ENCODE measurements around the gene CASP1.
"Not testable (repeated sequence)": the region's sequence is repeated elsewhere in the genome, so short reads cannot be mapped to it uniquely, and the experiment has no call there.

The CASP1 gene
- 57.1 to 114 reads per million in 2 donors for total RNA-seq

GRCh38 chr11:105034813-105035620 lies at the start of gene CASP1:
TSS of gene CASP1 (minus strand) at chr11:105035144. CDS start at chr11:105035113, 31 bp downstream.
- DNase-seq, result no peak

DNA sequence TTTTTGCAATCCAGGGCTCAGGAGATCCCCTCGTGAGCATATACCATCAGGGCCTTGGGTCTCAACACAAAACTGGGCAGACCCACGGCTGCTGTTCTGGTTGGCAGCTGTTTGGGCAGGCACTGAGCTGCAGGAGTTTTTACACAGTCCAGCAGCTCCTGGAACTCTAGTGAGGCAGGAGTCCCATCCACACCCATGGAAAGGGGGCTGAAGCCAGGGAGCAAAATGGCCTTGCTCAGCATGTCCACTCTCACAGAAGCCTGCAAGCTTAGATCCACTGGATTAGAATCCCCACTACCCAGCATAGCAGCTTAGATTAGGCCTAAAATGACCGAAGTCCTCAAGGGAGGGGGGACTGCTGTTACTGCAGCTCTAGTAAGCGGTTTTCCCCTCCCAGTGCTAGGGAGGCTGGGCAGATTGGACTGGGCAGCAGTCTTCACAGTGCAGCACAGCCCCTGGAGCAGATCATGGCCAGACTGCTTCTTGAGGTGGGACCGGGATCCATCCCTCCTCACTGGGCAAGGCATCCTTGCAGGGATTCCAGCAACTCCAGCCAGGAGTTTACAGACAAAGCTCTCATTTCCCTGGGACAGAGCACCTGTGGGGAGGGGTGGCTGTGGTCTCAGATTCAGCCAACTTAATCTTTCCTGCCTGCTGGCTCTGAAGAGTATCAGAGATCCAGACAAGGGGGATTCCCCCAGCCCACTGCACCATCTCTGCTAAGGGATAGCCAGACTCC lies 46.6 kb upstream of the CASP1 start:
- DNase-seq, result no peak

DNA sequence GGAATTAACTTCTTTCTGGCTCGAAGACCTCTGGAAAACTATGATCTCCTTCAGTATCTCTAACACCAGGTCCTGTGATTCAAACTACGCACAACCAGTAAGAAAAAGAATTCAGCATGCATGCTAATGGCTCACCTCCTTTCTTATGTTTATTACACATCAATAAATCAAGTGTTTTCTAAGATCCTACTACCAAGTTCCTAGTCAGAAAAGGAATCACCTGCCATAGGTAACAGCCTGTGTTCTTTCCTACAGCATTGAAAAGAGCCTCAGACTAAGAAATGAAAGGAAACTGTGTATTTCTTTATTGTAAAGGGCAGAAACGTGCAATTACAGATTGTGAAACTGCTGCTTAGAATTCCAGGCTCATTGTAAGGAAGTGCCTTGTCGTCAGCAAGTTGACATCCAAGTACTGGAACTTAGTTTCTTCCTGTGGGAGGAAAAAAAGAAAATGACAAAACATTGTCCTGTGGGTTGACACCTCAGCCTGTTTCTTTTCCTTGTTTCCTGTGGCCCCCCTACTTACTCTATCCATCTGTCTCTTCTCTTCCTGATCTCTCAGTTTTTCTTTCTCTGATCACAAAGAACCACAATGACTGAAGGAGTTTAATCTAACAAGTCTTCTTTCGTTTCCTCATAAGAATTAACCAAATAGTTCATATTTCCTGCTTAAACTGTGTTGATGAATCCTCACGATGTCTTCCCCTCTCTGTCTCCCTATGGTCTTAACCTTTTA lies 45.4 kb upstream of the CASP1 start:
- DNase-seq, result not testable (repeated sequence)

DNA sequence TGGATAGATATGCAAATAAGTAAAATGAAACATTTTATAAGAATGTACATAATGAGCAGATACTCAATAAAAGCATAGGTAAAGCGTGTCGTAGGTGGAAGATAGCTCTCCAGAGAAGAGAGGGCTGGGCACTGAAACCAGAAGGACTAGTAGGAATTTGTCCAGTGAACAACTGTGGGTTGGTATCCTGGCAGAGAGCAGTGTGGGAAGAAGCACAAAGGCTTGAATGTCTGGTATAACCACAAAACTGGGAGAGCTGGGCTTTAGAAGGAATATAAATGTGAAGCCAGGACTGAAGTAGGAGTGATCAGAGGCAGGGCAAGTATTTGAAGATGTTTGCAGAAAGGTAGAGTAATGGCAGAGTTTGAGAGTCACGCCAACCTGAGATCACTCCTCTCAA lies 43.3 kb upstream of the CASP1 start:
- no peak for DNase-seq

DNA sequence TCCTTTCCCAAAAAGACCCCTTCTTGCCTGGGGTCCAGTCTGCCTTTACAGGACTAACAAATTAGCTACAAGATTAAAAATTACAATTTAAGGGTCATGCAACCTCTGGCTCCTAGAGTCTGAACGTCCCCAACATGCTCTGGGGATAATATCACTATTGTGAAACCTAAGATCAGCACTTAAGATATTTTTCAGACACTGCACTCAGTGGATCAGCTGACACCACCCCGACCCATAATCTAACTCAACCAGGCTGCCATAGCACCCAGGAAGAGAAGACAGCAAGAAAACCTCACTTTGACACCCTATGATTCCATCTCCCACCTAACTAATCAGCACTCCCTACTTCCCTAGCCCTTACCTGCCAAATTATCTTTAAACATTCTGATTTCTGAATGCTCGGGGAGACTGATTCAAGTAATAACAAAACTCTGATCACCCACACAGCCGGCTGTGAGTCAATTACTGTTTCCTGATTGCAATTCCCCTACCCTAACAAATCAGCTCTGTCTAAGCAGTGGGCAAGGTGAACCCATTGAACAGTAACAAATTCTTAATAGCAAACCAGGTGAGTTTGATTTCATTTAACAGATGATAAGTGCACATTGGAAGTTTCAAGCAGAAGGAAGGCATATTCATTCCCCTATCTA lies 42.3 kb upstream of the CASP1 start:
- DNase-seq, result not testable (repeated sequence)

GRCh38 chr11:105074166-105074530 lies 39.2 kb upstream of the CASP1 start:
- no peak for DNase-seq

- DNase-seq, result no peak
These were observed 38.7 kb upstream of the CASP1 start for GRCh38 chr11:105073456-105074165.

GRCh38 chr11:105072080-105072479 lies 37.1 kb upstream of the CASP1 start:
- DNase-seq, result not testable (repeated sequence)

DNA sequence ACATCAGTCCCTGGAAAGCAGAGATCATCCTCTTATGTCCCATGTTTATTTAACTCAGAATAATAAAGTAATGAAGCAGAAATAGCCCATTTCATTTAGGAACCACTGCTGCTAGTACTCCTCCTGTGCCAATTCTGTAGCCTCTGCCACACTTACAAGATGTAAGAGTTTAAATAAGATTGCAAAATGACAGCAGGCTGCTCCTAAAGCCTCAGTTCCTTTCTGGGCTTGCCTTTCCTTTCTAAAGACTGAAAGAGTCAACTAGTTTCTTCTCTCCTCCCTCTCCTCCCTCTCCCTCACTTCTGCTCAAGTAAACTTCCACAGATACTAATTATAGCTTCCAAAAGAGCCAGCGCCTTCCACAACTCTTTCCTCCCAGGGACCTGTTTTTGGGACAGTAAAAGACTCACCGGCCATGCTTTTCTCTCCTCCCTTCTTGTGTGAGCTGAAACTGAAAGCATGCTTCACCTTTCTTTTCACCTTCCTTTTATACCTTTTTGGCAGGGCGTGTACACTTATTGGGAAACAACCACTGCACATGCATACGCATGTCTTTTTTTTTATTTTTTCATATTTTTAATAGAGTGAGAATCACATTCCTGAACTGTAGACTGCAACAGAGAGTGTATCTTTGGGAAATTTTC lies 36.3 kb upstream of the CASP1 start:
- DNase-seq, result no peak

GRCh38 chr11:105070306-105070705 lies 35.4 kb upstream of the CASP1 start:
- DNase-seq, result no peak

DNA sequence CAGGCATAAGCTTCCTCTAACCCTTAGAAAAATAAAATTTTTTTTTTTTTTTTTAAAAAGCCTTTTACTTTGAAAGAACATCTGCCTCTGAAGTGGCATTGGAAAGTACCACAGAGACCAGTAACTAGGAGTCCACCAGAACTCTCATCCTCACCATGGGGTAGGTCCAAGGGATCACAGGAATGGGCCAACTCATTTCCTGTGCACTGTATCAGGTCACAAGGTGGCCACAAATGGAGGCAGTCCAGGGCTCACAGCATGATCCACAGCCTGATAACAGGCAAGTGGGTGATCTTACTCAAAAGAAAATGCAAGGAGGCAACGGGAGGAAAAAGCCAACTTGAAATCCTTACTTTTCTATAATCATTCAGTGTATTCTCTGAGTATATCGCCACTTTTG lies 34.8 kb upstream of the CASP1 start:
- not testable (repeated sequence) for DNase-seq

DNA sequence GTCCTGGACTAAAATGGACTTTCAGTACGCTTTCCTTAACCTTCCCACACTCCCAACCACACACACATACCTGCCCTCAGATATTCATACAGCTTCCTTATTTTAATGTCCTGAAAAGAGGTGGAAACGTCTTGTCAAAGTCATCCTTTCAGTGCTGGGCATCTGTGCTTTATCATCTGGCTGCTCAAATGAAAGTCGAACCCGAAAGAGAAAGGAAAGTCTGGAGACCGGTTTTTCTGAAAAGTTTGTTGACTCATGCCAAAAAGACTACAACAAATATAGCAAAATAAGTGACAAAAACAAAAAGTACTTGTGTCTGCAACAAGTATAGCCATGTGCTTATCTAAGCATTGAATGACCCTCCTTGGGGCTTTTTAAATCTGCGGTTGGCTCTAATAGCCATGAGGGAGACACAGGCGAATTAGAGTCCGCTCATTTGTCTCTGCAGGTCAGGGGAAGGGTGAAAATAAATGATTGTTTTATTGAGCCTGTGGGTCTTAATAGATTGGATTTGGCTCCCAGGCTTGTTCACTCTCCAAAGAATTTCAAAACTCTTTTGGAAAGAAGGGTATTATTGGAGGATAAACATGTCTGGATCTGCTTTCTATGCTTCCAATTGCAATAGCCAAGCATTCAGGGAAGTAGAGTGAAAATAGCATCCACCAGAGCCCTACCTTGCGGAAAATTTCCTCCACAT lies 28.4 kb upstream of the CASP1 start:
- DNase-seq, result not testable (repeated sequence)

GRCh38 chr11:105057432-105057831 lies 22.5 kb upstream of the CASP1 start:
- no peak for DNase-seq

DNA sequence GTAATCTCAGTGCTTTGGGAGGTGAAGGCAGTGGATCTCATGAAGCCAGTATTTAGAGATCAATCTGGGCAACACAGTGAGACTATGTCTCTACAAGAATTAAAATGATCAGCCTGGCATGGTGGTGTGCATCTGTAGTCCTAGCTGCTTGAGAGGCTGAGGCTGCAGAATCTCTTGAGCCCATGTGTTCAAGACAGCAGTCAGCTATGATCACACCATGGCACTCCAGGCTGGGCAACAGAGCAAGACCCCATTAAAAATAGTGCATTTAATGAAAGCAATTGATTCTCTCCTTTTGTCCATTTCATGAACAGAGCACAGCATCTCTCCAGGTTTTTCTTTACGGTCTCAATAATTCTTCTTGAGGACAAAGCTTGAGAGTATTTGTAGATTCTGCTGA lies 21.5 kb upstream of the CASP1 start:
- DNase-seq, result no peak

DNA sequence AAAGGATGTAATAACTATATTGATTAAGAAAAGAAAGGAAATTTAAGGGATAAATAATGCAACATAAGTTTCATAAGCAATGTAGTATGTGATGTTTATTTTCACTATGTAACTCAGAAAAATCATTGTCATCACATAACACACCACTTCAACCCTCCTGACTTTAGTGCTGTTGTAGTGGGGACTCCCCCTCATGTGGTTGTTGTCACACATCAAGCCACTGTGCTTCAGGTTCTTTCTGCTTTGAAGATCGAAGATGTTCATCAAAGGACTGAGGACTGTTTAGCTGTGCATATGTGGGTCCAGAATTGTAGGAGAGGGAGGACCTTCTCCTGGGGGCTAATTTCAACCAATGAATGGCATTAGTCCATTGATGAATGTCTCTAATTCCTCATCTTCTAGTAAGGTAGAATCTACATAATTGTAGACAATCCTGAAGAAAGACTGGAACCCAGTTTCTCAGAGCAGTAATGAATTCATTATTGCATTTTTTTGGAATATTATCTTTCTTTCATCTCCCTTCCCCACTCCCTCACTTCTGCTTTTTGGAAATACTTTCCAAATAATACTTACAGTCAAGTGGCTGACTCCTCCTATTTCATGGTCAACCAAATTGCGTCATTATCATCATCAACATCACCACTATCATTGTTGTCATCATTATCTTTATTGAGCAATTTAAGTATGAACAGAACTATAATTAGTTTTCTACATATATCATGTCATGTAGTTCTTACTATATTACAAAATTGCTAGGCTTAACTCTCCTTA lies 20.0 kb upstream of the CASP1 start:
- DNase-seq, result no peak

DNA sequence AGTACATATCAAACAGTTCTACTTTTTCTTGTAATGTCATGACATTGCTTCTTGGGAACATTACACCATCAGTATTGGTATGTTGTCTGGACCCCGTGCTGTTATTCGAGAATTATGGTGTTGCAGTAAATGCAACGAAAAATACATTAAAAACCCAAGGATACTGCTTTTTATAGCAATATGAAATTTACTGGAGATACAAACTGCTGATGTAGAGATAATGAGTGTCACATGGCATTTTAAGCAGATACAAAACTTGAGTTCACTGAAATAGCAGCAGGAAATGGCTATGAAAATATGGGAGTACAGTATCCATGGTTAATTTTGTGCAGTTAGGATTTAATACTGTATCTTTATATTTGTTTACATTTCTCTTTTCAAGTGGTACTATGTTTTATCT lies 17.5 kb upstream of the CASP1 start:
- DNase-seq, result no peak

DNA sequence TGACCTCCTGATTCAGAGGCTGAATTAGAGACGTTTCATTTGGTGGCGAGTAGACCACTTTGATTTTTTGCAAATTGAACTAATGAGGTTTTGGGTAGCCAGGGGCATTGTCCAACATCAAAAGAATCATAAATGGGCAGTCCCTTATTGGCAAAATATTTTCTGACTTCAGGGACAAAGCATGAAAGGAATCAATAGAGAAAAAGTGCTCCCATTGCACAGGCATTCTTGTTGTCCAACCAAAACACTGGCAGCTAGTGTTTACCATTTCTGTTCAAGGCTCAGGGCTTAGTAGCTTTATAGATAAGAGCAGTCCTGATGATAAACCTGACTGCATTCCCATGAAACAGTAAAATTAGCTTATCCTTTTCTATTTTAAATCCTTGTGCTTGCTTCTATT lies 16.6 kb upstream of the CASP1 start:
- no peak for DNase-seq

- no peak for DNase-seq
These were observed 14.5 kb upstream of the CASP1 start for GRCh38 chr11:105049481-105049880.

- DNase-seq, result no peak
These were observed 12.1 kb upstream of the CASP1 start for GRCh38 chr11:105046898-105047579.

Measured in activated gamma-delta T cell (primary cell).